GM21717 (cell line): Measurements from ENCODE around the gene PLCB1.
"Not testable (repeated sequence)": the region's sequence is repeated elsewhere in the genome, so short reads cannot be mapped to it uniquely, and the experiment has no call there.

Experiments used
- ATAC-seq: cut with Tn5 transposase; IDR thresholded peaks from one replicate; pipeline ENCODE4 v1.9.1; 2021; ENCODE audit warnings: mild to moderate bottlenecking, moderate library complexity; ENCODE audit not compliant: unreplicated experiment

The PLCB1 gene

GRCh38 chr20:8156235-8157079 is 24.4 kb downstream of the PLCB1 start:
- ATAC-seq = no peak

GRCh38 chr20:8159217-8159616 is 27.2 kb downstream of the PLCB1 start:
- ATAC-seq = not testable (repeated sequence)

- ATAC-seq = no peak
Observed at GRCh38 chr20:8161264-8162071, 29.4 kb downstream of the PLCB1 start.

- no peak for ATAC-seq
Observed at GRCh38 chr20:8162610-8163009, 30.5 kb downstream of the PLCB1 start.

GRCh38 chr20:8163543-8163942 is 31.5 kb downstream of the PLCB1 start:
- no peak for ATAC-seq

GRCh38 chr20:8166730-8167129 is 34.7 kb downstream of the PLCB1 start:
- ATAC-seq = no peak

- ATAC-seq = no peak
Observed at GRCh38 chr20:8168785-8169288, 36.8 kb downstream of the PLCB1 start.

- no peak for ATAC-seq
Observed at GRCh38 chr20:8170921-8171320, 38.9 kb downstream of the PLCB1 start.

- no peak for ATAC-seq
Observed at GRCh38 chr20:8172191-8172590, 40.1 kb downstream of the PLCB1 start.

GRCh38 chr20:8175741-8176675 is 43.9 kb downstream of the PLCB1 start:
- ATAC-seq = no peak

GRCh38 chr20:8183526-8183925 is 51.5 kb downstream of the PLCB1 start:
- ATAC-seq = no peak

- no peak for ATAC-seq
Observed at GRCh38 chr20:8187740-8188139, 55.7 kb downstream of the PLCB1 start.

- ATAC-seq = no peak
Observed at GRCh38 chr20:8190043-8190880, 58.2 kb downstream of the PLCB1 start.

GRCh38 chr20:8194721-8195120 is 62.7 kb downstream of the PLCB1 start:
- ATAC-seq = no peak

GRCh38 chr20:8196096-8196495 is 64.0 kb downstream of the PLCB1 start:
- no peak for ATAC-seq

GRCh38 chr20:8200220-8200619 is 68.2 kb downstream of the PLCB1 start:
- no peak for ATAC-seq

- ATAC-seq = no peak
Observed at GRCh38 chr20:8203366-8203765, 71.3 kb downstream of the PLCB1 start.

- ATAC-seq = no peak
Observed at GRCh38 chr20:8205996-8206395, 73.9 kb downstream of the PLCB1 start.

GRCh38 chr20:8208226-8208625 is 76.2 kb downstream of the PLCB1 start:
- ATAC-seq = no peak

- ATAC-seq = peak; percentile 39
Observed at GRCh38 chr20:8209061-8209460, 77.0 kb downstream of the PLCB1 start.
